BJ (cell line): ENCODE results near the gene CNTN1. TPM values are rescaled to one million over a fixed set of nuclear protein-coding genes. Genes with fewer than 3 reads are reported as not detected.

Source experiments
- CTCF ChIA-PET: fragments of 350-600 bp; formaldehyde crosslinking; extraction: SDS; loops from one replicate; lab custom pipeline; 2021; ENCODE audit warnings: antibody characterized with exemption, inconsistent platforms; lab: Yijun Ruan, JAX
- POLR2A ChIA-PET: fragments of 300-600 bp; sonication (Branson Sonifier 250); formaldehyde crosslinking; extraction: SDS; loops from one replicate; lab custom pipeline; 2021; ENCODE audit warnings: antibody characterized with exemption; lab: Charles Lee
- DNase-seq: peaks from one replicate; pipeline ENCODE4 v3.0.0-alpha.2; 2011; ENCODE audit warnings: low read depth
- H3K27me3 ChIP-seq: 2 replicates; pipeline ENCODE4 v1.6.0; 2011; ENCODE audit warnings: low read length; ENCODE audit not compliant: control insufficient read depth, insufficient read depth
- H3K36me3 ChIP-seq: 2 replicates; pipeline ENCODE4 v1.5.1; 2011; ENCODE audit warnings: low read length; ENCODE audit not compliant: control insufficient read depth, insufficient read depth
- H3K4me3 ChIP-seq: 2 replicates; pipeline ENCODE4 v1.5.1; 2011; ENCODE audit warnings: low read depth, mild to moderate bottlenecking, control low read depth, low read length
- polyA plus RNA-seq: library from polyadenylated mRNA; depleted of rRNA; stranded (reverse); fragments of >200 nt; gene quantifications from 2 replicates; pipeline ENCODE4 v1.2.3, GENCODE V29; 2011
- TF ChIP-seq, protein P1 (sequence below): IDR thresholded peaks from 2 replicates; pipeline ENCODE4 v1.5.1; 2011; ENCODE audit warnings: low read depth, mild to moderate bottlenecking, control low read depth, inconsistent platforms, low read length, moderate library complexity; ENCODE audit not compliant: insufficient read depth

The CNTN1 gene
- polyA plus RNA-seq, 1 experiment: 0.40 TPM

DNA sequence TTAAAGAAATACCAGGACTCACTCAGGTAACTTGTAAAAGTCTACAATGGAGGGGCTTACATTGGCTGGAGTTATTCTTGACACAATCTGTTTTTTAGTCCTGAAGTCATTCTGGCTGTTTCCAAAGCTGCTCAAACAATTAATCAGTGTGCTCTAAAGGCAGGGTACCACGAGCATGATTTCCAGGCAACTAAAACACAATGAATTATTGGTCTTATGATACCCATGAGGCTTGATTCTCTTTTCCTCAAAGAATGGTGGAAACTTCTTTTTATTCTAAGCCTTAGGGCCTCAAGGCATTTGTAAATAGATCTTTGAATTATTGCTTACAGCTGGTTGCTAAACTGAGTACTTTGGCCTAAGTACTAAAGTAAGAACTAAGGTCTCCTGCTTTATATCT is 296.1 kb downstream of the CNTN1 start:
- Histone ChIP-seq H3K4me3 (no peak overlapping the region), H3K36me3 (no peaks in the 10 kb centered on the region), H3K27me3 (no peaks in the 10 kb centered on the region)
- CTCF ChIA-PET: no interaction called here
- TF ChIP-seq, protein P1, sequence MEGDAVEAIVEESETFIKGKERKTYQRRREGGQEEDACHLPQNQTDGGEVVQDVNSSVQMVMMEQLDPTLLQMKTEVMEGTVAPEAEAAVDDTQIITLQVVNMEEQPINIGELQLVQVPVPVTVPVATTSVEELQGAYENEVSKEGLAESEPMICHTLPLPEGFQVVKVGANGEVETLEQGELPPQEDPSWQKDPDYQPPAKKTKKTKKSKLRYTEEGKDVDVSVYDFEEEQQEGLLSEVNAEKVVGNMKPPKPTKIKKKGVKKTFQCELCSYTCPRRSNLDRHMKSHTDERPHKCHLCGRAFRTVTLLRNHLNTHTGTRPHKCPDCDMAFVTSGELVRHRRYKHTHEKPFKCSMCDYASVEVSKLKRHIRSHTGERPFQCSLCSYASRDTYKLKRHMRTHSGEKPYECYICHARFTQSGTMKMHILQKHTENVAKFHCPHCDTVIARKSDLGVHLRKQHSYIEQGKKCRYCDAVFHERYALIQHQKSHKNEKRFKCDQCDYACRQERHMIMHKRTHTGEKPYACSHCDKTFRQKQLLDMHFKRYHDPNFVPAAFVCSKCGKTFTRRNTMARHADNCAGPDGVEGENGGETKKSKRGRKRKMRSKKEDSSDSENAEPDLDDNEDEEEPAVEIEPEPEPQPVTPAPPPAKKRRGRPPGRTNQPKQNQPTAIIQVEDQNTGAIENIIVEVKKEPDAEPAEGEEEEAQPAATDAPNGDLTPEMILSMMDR: no peak
- no peak for DNase-seq
- POLR2A ChIA-PET: no interaction called here

DNA sequence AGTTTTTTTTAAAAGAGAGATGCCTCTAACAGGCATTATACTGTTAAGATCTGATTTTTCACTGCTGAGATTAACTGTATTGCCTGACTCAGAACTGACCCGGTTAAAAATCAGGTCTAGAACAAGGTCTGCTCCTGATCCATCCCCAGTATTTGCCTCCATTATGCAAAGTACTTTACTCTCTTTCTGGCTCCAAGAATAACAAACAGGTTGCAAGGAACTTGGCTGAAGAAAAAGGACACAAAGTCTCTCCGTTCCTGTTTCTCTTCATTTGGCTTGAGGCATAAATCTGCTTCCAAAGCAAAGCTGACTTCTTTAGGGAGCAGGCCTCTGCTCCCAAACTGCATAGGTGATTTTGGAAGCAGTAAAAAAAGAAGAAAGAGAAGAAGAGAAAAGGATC is 296.6 kb downstream of the CNTN1 start:
- TF ChIP-seq, protein P1: no peak
- CTCF ChIA-PET: no interaction called here
- no peak overlapping the region for H3K4me3 ChIP-seq
- no peaks in the 10 kb centered on the region for H3K27me3 ChIP-seq
- POLR2A ChIA-PET: no interaction called here
- no peaks in the 10 kb centered on the region for H3K36me3 ChIP-seq
- DNase-seq: no peak

DNA sequence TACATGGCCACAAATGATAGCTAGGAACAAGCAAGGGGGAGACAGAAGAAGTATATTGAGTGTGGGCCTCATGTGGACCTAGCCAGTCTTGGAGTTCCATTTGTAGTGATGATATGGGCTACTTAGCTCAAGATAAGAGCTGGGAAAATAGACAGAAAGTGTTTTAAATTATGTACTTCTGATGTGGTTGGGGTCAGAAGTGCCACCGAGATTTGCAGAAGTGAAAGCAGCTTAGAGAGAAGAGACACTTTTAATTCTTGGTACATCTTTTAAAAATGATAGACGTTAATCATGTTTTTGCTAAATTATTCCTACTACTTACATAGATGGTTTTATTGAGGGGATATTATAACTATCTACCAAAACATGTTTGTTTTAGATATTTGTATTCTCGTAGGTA is 297.5 kb downstream of the CNTN1 start:
- no peak for DNase-seq
- ChIA-PET CTCF (no interaction called here), POLR2A (no interaction called here)
- Histone ChIP-seq H3K4me3 (no peak overlapping the region), H3K27me3 (no peaks in the 10 kb centered on the region), H3K36me3 (no peaks in the 10 kb centered on the region)
- TF ChIP-seq, protein P1: no peak

DNA sequence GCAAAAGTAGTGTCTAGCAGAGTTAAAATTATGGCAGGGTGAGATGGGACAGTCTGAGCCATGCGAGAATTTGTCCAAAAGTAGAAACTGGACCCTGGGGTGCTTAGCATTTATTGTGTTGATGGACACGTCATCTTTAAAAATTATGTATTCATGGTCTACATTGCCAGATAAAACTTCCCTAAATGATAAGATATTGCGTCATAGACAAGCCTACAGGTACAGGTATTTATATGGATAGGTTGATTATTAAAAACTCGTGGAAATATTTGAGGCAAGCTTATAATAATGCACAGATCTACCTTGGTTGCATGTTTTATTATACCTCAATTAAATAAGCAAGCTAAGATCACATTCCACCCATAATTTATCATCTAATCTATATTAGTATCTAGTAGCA is 299.9 kb downstream of the CNTN1 start:
- TF ChIP-seq, protein P1: no peak
- DNase-seq: no peak
- CTCF ChIA-PET: no interaction called here
- POLR2A ChIA-PET: no interaction called here
- no peak overlapping the region for H3K4me3 ChIP-seq
- H3K27me3 ChIP-seq: no peaks in the 10 kb centered on the region
- no peaks in the 10 kb centered on the region for H3K36me3 ChIP-seq

DNA sequence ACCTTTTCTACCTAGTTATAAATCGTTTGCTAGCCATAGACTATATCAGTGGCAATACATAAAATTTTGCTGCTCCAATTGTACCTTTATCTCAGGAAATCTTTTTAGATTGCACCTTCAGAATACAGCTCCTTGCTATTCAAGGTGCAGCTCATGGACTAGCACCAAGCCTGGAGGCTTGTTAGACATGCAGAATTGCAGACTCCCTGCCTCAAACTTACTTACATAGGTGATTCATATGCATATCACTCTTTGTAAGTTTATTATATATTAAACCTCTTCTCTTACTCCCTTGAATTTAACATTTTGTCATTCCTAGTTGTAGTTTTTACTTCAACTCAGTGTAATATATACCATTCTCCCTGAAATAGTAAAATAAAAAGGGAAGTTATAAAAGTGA is 300.4 kb downstream of the CNTN1 start:
- Histone ChIP-seq H3K27me3 (no peaks in the 10 kb centered on the region), H3K36me3 (no peaks in the 10 kb centered on the region), H3K4me3 (no peak overlapping the region)
- POLR2A ChIA-PET: no interaction called here
- CTCF ChIA-PET: no interaction called here
- TF ChIP-seq, protein P1: no peak
- DNase-seq: no peak
